Neuronal stem cell (in vitro differentiated cells): ENCODE data around the gene MAD1L1.

Source experiments
- DNase-seq: peaks from one replicate; pipeline ENCODE4 v3.0.0-alpha.2; 2013; ENCODE audit warnings: low spot score
- H2AFZ ChIP-seq: one replicate; pipeline ENCODE4 v1.6.1; 2013; ENCODE audit warnings: mild to moderate bottlenecking, low read length, inconsistent platforms
- H2AK5ac ChIP-seq: 2 replicates; pipeline ENCODE4 v1.6.1; 2013; ENCODE audit warnings: low read depth, mild to moderate bottlenecking, inconsistent platforms, low read length, moderate library complexity, mixed read lengths
- H2BK120ac ChIP-seq: 2 replicates; pipeline ENCODE4 v1.6.1; 2013; ENCODE audit warnings: low read depth, mild to moderate bottlenecking, inconsistent platforms, low read length, moderate library complexity, mixed read lengths
- H2BK12ac ChIP-seq: one replicate; pipeline ENCODE4 v1.6.1; 2013; ENCODE audit warnings: low read length, inconsistent platforms
- H2BK15ac ChIP-seq: 2 replicates; pipeline ENCODE4 v1.6.1; 2013; ENCODE audit warnings: mild to moderate bottlenecking, low read length, inconsistent platforms, mixed read lengths
- H2BK5ac ChIP-seq: one replicate; pipeline ENCODE4 v1.6.1; 2013; ENCODE audit warnings: inconsistent platforms, mild to moderate bottlenecking, low read length, moderate library complexity
- H3K14ac ChIP-seq: one replicate; pipeline ENCODE4 v1.6.1; 2013; ENCODE audit warnings: low read length, inconsistent platforms
- H3K18ac ChIP-seq: 2 replicates; pipeline ENCODE4 v1.6.1; 2013; ENCODE audit warnings: low read length, inconsistent platforms
- H3K23ac ChIP-seq: 2 replicates; pipeline ENCODE4 v1.6.1; 2013; ENCODE audit warnings: low read depth, mild to moderate bottlenecking, mixed read lengths, low read length, inconsistent platforms; ENCODE audit not compliant: poor library complexity
- H3K27ac ChIP-seq: replicated peaks from 3 replicates; pipeline ENCODE4 v1.5.1; 2013; ENCODE audit warnings: low read length, inconsistent platforms
- H3K27me3 ChIP-seq, 3 experiments: 2 replicates each; pipeline ENCODE4 v1.6.1; 2013; ENCODE audit warnings: low read length in 3 of 3, mild to moderate bottlenecking in 2 of 3, inconsistent platforms in 1 of 3, low read depth in 1 of 3, mixed read lengths in 1 of 3, moderate library complexity in 1 of 3; ENCODE audit not compliant: control insufficient read depth in 3 of 3, insufficient read depth in 3 of 3
- H3K36me3 ChIP-seq, 2 donors: replicated peaks in 1 of 2; 2 replicates each; pipeline ENCODE4 v1.6.1; 2013; ENCODE audit warnings: low read length in 2 of 2; ENCODE audit not compliant: control insufficient read depth in 2 of 2, insufficient read depth in 2 of 2
- H3K4ac ChIP-seq: 2 replicates; pipeline ENCODE4 v1.6.1; 2013; ENCODE audit warnings: inconsistent platforms, mild to moderate bottlenecking, low read length, moderate library complexity
- H3K4me1 ChIP-seq, 2 donors: 1 replicate in 1 of 2; 2 replicates in 1 of 2; pipeline ENCODE4 v1.6.1; 2013; ENCODE audit warnings: low read length in 2 of 2, low read depth in 1 of 2; ENCODE audit not compliant: control insufficient read depth in 2 of 2, insufficient read depth in 1 of 2
- H3K4me2 ChIP-seq: one replicate; pipeline ENCODE4 v1.6.1; 2013; ENCODE audit warnings: mild to moderate bottlenecking, low read length, inconsistent platforms; ENCODE audit not compliant: insufficient read depth, poor library complexity, severe bottlenecking
- H3K4me3 ChIP-seq, 2 donors: 2 replicates each; pipeline ENCODE4 v1.5.1; 2013; ENCODE audit warnings: low read length in 2 of 2, mild to moderate bottlenecking in 2 of 2, inconsistent platforms in 1 of 2, moderate library complexity in 1 of 2
- H3K79me1 ChIP-seq: one replicate; pipeline ENCODE4 v1.6.1; 2013; ENCODE audit warnings: low read depth, mild to moderate bottlenecking, inconsistent platforms, low read length, moderate library complexity
- H3K9ac ChIP-seq: one replicate; pipeline ENCODE4 v1.6.1; 2013; ENCODE audit warnings: mild to moderate bottlenecking, low read depth, low read length, inconsistent platforms; ENCODE audit not compliant: poor library complexity
- H3K9me3 ChIP-seq, 2 donors: replicated peaks in 1 of 2; 2 replicates each; pipeline versions ENCODE3 to v1.6.1; 2013; ENCODE audit warnings: low read length in 2 of 2, mild to moderate bottlenecking in 2 of 2, inconsistent platforms in 1 of 2, low read depth in 1 of 2, mixed read lengths in 1 of 2, moderate library complexity in 1 of 2; ENCODE audit not compliant: control insufficient read depth in 2 of 2, insufficient read depth in 1 of 2
- H4K8ac ChIP-seq: one replicate; pipeline ENCODE4 v1.6.1; 2013; ENCODE audit warnings: low read depth, mild to moderate bottlenecking, inconsistent platforms, low read length, moderate library complexity
- H4K91ac ChIP-seq: one replicate; pipeline ENCODE4 v1.6.1; 2013; ENCODE audit warnings: low read length, low read depth, mild to moderate bottlenecking, inconsistent platforms; ENCODE audit not compliant: poor library complexity
- WGBS, 2 donors: extraction: QIAGEN DNeasy Blood & Tissue Kit; methylation state at CpG; one replicate each; pipeline ENCODE4 v1.1.7; 2013; ENCODE audit warnings: missing lambda C conversion rate in 2 of 2, mixed read lengths in 1 of 2; ENCODE audit not compliant: insufficient read length in 2 of 2, insufficient replicate concordance in 1 of 2; ENCODE audit errors: extremely low coverage in 2 of 2; 5-methylcytosine and 5-hydroxymethylcytosine counted together

MAD1L1 gene

GRCh38 chr7:1942243-1942940 is 290.4 kb downstream of the MAD1L1 start:
- Histone ChIP-seq H3K18ac (peak overlapping the region; percentile 86), H3K9me3 (peaks cover 6 to 10% of the 10 kb centered on the region in 2 donors), H2BK120ac (no peak overlapping the region), H3K14ac (peak overlapping the region; percentile 75), H2BK5ac (peak overlapping the region; percentile 14), H3K27ac (no peak overlapping the region), H2BK12ac (peak overlapping the region; percentile 43), H2AK5ac (peak overlapping the region; percentile 93), H2BK15ac (no peak overlapping the region), H3K23ac (peak overlapping the region; percentile 44), H3K27me3 (no peaks in the 10 kb centered on the region), H3K4me2 (no peak overlapping the region), H3K79me1 (peaks cover 11% of the 10 kb centered on the region), H3K9ac (peak overlapping the region; percentile 76), H4K91ac (no peak overlapping the region), H3K4me1 (peaks cover 11 to 20% of the 10 kb centered on the region in 2 donors), H3K4ac (peak overlapping the region; percentile 17), H3K4me3 (no peak overlapping the region), H2AFZ (no peak overlapping the region), H3K36me3 (no peaks in the 10 kb centered on the region), H4K8ac (no peak overlapping the region)
- WGBS, 2 donors = no CpG with 5 or more reads among the region's 23 CpGs
- DNase-seq = no peak

- no peaks in the 10 kb centered on the region for H3K27me3 ChIP-seq
- H2BK120ac ChIP-seq = no peak overlapping the region
- H3K4me1 ChIP-seq = peaks cover 11 to 20% of the 10 kb centered on the region in 2 donors
- H3K4ac ChIP-seq = peak overlapping the region; percentile 17
- H3K4me3 ChIP-seq = no peak overlapping the region
- H3K27ac ChIP-seq = no peak overlapping the region
- no peak overlapping the region for H2AFZ ChIP-seq
- H4K8ac ChIP-seq = no peak overlapping the region
- H3K9ac ChIP-seq = no peak overlapping the region
- no CpG with 5 or more reads among the region's 30 CpGs for WGBS, 2 donors
- peak overlapping the region; percentile 44 for H3K23ac ChIP-seq
- H2BK15ac ChIP-seq = no peak overlapping the region
- H2BK5ac ChIP-seq = peak overlapping the region; percentile 14
- H4K91ac ChIP-seq = no peak overlapping the region
- peaks cover 10 to 13% of the 10 kb centered on the region in 2 donors for H3K9me3 ChIP-seq
- peak overlapping the region; percentile 75 for H3K14ac ChIP-seq
- H3K79me1 ChIP-seq = peaks cover 16% of the 10 kb centered on the region
- H3K4me2 ChIP-seq = no peak overlapping the region
- peak overlapping the region; percentile 97 for H2AK5ac ChIP-seq
- peak overlapping the region; percentile 43 for H2BK12ac ChIP-seq
- H3K36me3 ChIP-seq = peaks cover 0 to under 1% of the 10 kb centered on the region in 2 donors
- no peak for DNase-seq
- peak overlapping the region; percentile 74 for H3K18ac ChIP-seq
Measured at GRCh38 chr7:1941464-1942242, 291.1 kb downstream of the MAD1L1 start.

- Histone ChIP-seq H3K4me3 (no peak overlapping the region), H3K18ac (peak overlapping the region; percentile 78), H2BK5ac (peak overlapping the region; percentile 61), H3K4me2 (no peak overlapping the region), H4K8ac (no peak overlapping the region), H2AFZ (no peak overlapping the region), H3K79me1 (peaks cover 17% of the 10 kb centered on the region), H3K27me3 (no peaks in the 10 kb centered on the region), H2AK5ac (peak overlapping the region; percentile 78), H4K91ac (no peak overlapping the region), H3K9me3 (peaks cover 10 to 13% of the 10 kb centered on the region in 2 donors), H2BK15ac (peak overlapping the region; percentile 82), H3K23ac (peak overlapping the region; percentile 39), H3K4ac (peak overlapping the region; percentile 58), H3K4me1 (peaks cover 11 to 20% of the 10 kb centered on the region in 2 donors), H3K14ac (no peak overlapping the region), H3K36me3 (peaks cover 2 to 5% of the 10 kb centered on the region in 2 donors), H2BK12ac (no peak overlapping the region), H3K9ac (no peak overlapping the region), H2BK120ac (no peak overlapping the region), H3K27ac (no peak overlapping the region)
- no CpG with 5 or more reads among the region's 16 CpGs for WGBS, 2 donors
- no peak for DNase-seq
Measured at GRCh38 chr7:1940863-1941262, 291.9 kb downstream of the MAD1L1 start.

GRCh38 chr7:1940402-1940786 is 292.4 kb downstream of the MAD1L1 start:
- Histone ChIP-seq H3K36me3 (peaks cover 2 to 8% of the 10 kb centered on the region in 2 donors), H3K4ac (no peak overlapping the region), H3K27ac (no peak overlapping the region), H2BK15ac (no peak overlapping the region), H3K4me1 (peaks cover 11 to 20% of the 10 kb centered on the region in 2 donors), H4K91ac (no peak overlapping the region), H3K9me3 (peaks cover 10 to 13% of the 10 kb centered on the region in 2 donors), H3K9ac (no peak overlapping the region), H2AFZ (no peak overlapping the region), H2BK5ac (peak overlapping the region; percentile 61), H2AK5ac (peak overlapping the region; percentile 78), H3K4me2 (no peak overlapping the region), H3K79me1 (peaks cover 17% of the 10 kb centered on the region), H2BK120ac (peak overlapping the region; percentile 16), H3K4me3 (no peak overlapping the region), H3K27me3 (no peaks in the 10 kb centered on the region), H2BK12ac (no peak overlapping the region), H4K8ac (no peak overlapping the region), H3K14ac (peak overlapping the region; percentile 25), H3K23ac (no peak overlapping the region), H3K18ac (peak overlapping the region; percentile 76)
- no CpG with 5 or more reads among the region's 21 CpGs for WGBS, 2 donors
- DNase-seq = no peak
